Nephron progenitor cell (in vitro differentiated cells): ENCODE data around the gene SEMA3B.

Source experiments
- DNase-seq: peaks from one replicate; pipeline ENCODE4 v3.0.0; 2021
- H3K27ac Mint-ChIP-seq: 2 replicates; pipeline ENCODE4 v1.8.0; 2021; ENCODE audit warnings: mild to moderate bottlenecking, moderate library complexity, mixed read lengths
- H3K27me3 Mint-ChIP-seq: 2 replicates; pipeline ENCODE4 v1.8.0; 2021; ENCODE audit warnings: mild to moderate bottlenecking, low read depth, mixed read lengths; ENCODE audit not compliant: poor library complexity
- H3K36me3 Mint-ChIP-seq: 2 replicates; pipeline ENCODE4 v1.8.0; 2021; ENCODE audit warnings: low read depth, mixed read lengths
- H3K4me1 Mint-ChIP-seq: 2 replicates; pipeline ENCODE4 v1.8.0; 2021; ENCODE audit warnings: mixed read lengths
- H3K4me3 Mint-ChIP-seq: 2 replicates; pipeline ENCODE4 v1.8.0; 2021; ENCODE audit warnings: mild to moderate bottlenecking, moderate library complexity, mixed read lengths
- H3K9me3 Mint-ChIP-seq: 2 replicates; pipeline ENCODE4 v1.8.0; 2021; ENCODE audit warnings: mild to moderate bottlenecking, moderate library complexity, mixed read lengths
- TF ChIP-seq, protein P1 (sequence below): fragments of 200-600 bp; sonication (generic); IDR thresholded peaks from 2 replicates; pipeline ENCODE4 v1.5.0; 2021; ENCODE audit warnings: antibody characterized with exemption

The SEMA3B gene

GRCh38 chr3:50266017-50266416 lies 2.9 kb upstream of the SEMA3B start:
- TF ChIP-seq, protein P1, sequence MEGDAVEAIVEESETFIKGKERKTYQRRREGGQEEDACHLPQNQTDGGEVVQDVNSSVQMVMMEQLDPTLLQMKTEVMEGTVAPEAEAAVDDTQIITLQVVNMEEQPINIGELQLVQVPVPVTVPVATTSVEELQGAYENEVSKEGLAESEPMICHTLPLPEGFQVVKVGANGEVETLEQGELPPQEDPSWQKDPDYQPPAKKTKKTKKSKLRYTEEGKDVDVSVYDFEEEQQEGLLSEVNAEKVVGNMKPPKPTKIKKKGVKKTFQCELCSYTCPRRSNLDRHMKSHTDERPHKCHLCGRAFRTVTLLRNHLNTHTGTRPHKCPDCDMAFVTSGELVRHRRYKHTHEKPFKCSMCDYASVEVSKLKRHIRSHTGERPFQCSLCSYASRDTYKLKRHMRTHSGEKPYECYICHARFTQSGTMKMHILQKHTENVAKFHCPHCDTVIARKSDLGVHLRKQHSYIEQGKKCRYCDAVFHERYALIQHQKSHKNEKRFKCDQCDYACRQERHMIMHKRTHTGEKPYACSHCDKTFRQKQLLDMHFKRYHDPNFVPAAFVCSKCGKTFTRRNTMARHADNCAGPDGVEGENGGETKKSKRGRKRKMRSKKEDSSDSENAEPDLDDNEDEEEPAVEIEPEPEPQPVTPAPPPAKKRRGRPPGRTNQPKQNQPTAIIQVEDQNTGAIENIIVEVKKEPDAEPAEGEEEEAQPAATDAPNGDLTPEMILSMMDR = no peak
- Mint-ChIP-seq H3K36me3 (no peaks in the 10 kb centered on the region), H3K4me3 (no peak overlapping the region), H3K27me3 (peaks cover 2% of the 10 kb centered on the region), H3K27ac (peak overlapping the region; percentile 91), H3K9me3 (no peaks in the 10 kb centered on the region), H3K4me1 (peaks cover 87% of the 10 kb centered on the region)
- no peak for DNase-seq

- no peak overlapping the region for H3K4me3 Mint-ChIP-seq
- no peak for DNase-seq
- H3K9me3 Mint-ChIP-seq = no peaks in the 10 kb centered on the region
- H3K27ac Mint-ChIP-seq = peak overlapping the region; percentile 32
- TF ChIP-seq, protein P1 = no peak
- H3K27me3 Mint-ChIP-seq = peaks cover 7% of the 10 kb centered on the region
- peaks cover 90% of the 10 kb centered on the region for H3K4me1 Mint-ChIP-seq
- H3K36me3 Mint-ChIP-seq = no peaks in the 10 kb centered on the region
These were observed 2.1 kb upstream of the SEMA3B start for GRCh38 chr3:50266836-50267235.

- TF ChIP-seq, protein P1 = no peak
- Mint-ChIP-seq H3K27ac (peak overlapping the region; percentile 77), H3K36me3 (no peaks in the 10 kb centered on the region), H3K27me3 (peaks cover 7% of the 10 kb centered on the region), H3K9me3 (no peaks in the 10 kb centered on the region), H3K4me1 (peaks cover 93% of the 10 kb centered on the region), H3K4me3 (peak overlapping the region; percentile 80)
- DNase-seq = peak; percentile 80
These were observed 1.6 kb upstream of the SEMA3B start for GRCh38 chr3:50267280-50267913.

- no peaks in the 10 kb centered on the region for H3K9me3 Mint-ChIP-seq
- H3K4me1 Mint-ChIP-seq = peaks cover 90% of the 10 kb centered on the region
- peak overlapping the region; percentile 69 for H3K27ac Mint-ChIP-seq
- peak overlapping the region; percentile 80 for H3K4me3 Mint-ChIP-seq
- DNase-seq = no peak
- TF ChIP-seq, protein P1 = no peak
- peaks cover 9% of the 10 kb centered on the region for H3K27me3 Mint-ChIP-seq
- H3K36me3 Mint-ChIP-seq = no peaks in the 10 kb centered on the region
These were observed 671 bp upstream of the SEMA3B start for GRCh38 chr3:50268276-50268675.

GRCh38 chr3:50269460-50269859 lies 513 bp downstream of the SEMA3B start:
- no peaks in the 10 kb centered on the region for H3K36me3 Mint-ChIP-seq
- peak overlapping the region; percentile 65 for H3K4me3 Mint-ChIP-seq
- TF ChIP-seq, protein P1 = no peak
- peaks cover 19% of the 10 kb centered on the region for H3K27me3 Mint-ChIP-seq
- DNase-seq = no peak
- H3K27ac Mint-ChIP-seq = peak overlapping the region; percentile 64
- H3K4me1 Mint-ChIP-seq = peaks cover 84% of the 10 kb centered on the region
- H3K9me3 Mint-ChIP-seq = no peaks in the 10 kb centered on the region

DNA sequence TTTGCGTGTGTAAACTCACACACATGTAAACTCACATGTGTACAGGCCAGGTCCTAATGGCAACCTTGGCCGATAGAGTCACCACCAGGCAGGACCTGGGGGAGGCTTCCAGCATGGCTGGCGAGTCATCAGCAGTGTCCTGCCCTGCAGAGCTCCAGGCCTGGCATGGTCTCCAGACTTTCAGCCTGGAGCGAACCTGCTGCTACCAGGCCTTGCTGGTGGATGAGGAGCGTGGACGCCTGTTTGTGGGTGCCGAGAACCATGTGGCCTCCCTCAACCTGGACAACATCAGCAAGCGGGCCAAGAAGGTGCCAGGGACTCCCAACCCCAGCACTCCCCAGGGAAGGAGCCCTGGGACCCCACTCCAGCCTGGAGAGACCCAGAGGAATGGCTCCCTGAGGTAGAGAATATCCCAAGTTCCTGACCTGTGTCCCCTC lies 1.0 kb downstream of the SEMA3B start:
- H3K4me3 Mint-ChIP-seq = no peak overlapping the region
- TF ChIP-seq, protein P1 = no peak
- H3K4me1 Mint-ChIP-seq = peaks cover 83% of the 10 kb centered on the region
- DNase-seq = no peak
- H3K36me3 Mint-ChIP-seq = no peaks in the 10 kb centered on the region
- peaks cover 24% of the 10 kb centered on the region for H3K27me3 Mint-ChIP-seq
- no peak overlapping the region for H3K27ac Mint-ChIP-seq
- no peaks in the 10 kb centered on the region for H3K9me3 Mint-ChIP-seq
